HG03558 (cell line): ENCODE results near the gene C22orf31.
"Not testable (repeated sequence)": the region's sequence is repeated elsewhere in the genome, so short reads cannot be mapped to it uniquely, and the experiment has no call there.

ENCODE experiments used
- ATAC-seq: cut with Tn5 transposase; IDR thresholded peaks from one replicate; pipeline ENCODE4 v1.9.1; 2021; ENCODE audit warnings: moderate number of reproducible peaks; ENCODE audit not compliant: unreplicated experiment; ENCODE audit errors: extremely low read depth

Gene C22orf31

DNA sequence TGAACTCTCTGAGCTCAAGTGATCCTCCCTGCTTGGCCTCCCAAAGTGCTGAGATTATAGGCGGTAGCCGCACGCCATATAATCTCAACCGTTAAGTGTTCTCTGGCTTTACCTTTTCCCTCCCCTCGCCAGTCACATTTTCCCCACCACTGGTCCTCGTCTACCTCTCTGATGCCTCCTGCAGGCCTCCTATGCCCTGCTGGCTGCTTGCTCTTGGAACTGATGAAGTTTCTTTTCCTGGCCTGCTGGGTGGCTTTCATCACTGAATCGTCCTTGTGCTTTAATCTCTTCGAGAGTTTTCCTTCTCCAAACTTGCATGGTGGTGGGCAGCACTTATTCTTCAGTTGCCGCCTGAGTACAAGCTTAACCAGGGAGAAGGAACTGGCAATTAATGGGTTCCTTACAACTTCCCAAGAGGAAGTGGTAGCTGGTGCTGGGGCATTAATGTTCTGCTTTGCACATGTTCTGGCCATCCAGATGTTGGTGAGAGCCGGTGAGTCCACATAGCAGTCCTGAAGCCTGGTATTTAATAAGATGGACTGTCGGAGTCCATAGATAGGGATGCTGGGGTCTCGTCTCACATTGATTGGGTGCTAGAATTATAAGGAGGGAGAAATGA lies 1.3 kb downstream of the C22orf31 start:
- no peak for ATAC-seq

DNA sequence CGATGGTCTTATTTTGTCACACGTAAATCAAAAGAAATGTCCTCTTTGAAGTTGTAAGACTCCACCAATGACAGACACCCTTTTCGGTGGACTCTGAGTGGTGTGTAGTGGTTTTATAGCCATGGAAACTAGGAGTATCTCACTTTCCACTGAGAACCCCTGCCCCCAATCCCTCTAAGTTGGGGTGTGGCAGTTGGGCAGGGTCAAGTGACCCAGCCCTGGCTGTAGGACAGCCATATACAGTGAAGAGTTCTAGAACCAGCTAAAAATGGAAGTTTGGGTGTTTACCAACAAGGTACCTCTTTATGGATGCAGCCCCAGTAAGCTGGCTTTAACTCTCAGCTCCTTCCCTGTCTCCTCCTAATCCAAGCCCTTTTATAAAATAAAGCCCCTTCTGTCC lies 5.2 kb downstream of the C22orf31 start:
- no peak for ATAC-seq

DNA sequence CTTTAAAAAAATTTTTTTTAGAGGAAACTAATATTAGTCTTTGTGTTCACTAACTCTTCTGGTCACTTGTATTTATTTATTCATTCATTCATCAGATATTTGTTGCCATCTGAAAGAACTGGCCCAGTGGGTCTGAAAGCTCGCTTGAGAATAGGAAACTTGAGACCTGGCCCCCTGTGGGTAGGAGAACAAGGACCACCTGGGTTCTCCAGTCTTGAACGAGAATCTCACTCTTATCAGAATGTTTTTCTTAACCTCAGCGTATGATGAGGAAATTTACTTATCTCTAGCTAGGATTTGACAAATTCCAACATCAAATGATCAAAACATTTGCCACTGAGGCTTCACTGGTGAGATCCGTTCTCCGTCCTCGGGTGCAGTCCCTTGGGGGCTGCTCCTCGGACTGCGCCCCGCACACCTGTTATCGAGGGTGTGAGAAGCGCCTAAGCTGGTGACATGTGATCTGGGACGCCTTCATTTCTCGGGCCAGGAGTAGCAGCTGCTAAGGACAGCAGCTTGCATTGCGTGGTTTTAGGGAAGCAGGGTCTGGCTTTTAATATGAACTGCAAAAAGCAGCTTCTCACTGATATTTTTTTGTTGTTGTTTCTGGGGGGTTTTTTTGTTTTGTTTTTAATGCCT lies 6.3 kb downstream of the C22orf31 start:
- ATAC-seq, result no peak

DNA sequence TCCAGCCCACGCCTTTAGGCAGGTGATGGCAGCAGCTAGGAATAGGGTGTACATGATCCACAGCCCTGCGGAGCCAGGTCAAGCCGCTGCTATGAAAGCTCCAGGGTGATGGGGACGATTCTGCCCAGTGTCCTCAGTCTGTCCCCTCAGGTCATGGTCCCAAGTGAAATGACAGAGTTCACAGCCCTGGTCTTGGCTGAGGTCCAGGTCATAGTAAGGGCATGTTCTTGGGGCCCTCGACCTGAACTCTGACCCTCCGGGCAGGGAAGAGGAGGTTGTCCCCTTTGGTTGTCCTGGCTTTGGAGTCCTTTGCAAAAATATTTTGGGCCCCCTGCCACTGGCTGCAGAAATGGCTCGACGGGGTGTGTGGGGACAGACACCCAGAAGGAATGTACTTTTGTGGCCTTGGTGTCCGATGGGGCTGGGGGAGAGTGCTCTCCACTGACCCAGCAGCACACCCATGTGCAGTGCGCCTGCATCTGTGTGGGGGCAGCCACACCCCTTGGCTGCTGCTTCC lies 7.3 kb downstream of the C22orf31 start:
- ATAC-seq, result no peak

DNA sequence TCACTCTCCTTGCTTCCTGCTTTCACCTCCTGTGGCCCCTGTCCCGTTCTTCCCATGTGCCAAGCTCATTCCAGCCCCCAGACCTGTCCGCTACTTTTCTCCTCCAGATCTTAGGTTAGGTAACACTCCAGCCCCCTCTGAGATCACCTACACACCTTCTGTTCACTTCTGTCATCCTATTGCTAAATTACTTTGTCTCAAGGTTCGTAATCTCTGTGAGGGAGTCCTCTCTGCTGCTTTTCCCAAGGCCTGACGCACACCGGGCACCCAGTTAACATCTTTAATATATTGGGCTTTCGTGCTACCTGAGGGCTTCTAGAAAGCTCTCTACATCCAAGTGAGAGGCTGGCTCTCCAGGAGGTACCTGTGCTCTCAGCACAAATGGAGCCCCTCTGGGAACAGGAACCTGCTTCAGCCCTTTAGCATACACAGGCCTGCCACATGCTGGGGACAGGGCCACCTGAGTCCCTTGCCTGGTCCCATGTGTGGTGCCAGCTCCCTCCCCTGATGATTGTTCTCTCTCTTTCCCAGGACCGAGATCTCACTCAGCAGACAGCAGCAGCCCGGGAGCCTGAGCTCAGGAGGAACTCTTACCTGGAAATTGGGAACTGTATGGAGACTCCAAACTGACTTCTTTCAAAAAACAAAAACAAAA lies 8.5 kb downstream of the C22orf31 start:
- ATAC-seq, result no peak

DNA sequence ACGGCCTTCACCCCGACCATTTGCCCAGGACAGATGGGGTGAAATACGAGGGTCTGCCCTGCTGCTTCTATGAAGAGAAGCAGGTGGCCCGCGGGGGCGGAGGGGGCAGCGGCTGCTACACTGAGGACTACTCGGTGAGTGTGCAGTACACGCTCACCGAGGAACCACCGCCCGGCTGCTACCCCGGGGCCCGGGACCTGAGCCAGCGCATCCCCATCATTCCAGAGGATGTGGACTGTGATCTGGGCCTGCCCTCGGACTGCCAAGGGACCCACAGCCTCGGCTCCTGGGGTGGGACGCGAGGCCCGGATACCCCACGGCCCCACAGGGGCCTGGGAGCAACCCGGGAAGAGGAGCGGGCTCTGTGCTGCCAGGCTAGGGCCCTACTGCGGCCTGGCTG lies 11.2 kb downstream of the C22orf31 start:
- ATAC-seq, result no peak

DNA sequence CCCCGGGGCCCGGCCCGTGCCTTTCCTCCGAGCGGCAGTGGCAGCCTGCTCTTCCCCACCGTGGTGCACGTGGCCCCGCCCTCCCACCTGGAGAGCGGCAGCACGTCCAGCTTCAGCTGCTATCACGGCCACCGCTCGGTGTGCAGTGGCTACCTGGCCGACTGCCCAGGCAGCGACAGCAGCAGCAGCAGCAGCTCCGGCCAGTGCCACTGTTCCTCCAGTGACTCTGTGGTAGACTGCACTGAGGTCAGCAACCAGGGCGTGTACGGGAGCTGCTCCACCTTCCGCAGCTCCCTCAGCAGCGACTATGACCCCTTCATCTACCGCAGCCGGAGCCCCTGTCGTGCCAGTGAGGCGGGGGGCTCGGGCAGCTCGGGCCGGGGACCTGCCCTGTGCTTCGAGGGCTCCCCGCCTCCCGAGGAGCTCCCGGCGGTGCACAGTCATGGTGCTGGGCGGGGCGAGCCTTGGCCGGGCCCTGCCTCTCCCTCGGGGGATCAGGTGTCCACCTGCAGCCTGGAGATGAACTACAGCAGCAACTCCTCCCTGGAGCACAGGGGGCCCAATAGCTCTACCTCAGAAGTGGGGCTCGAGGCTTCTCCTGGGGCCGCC lies 11.9 kb downstream of the C22orf31 start:
- no peak for ATAC-seq

DNA sequence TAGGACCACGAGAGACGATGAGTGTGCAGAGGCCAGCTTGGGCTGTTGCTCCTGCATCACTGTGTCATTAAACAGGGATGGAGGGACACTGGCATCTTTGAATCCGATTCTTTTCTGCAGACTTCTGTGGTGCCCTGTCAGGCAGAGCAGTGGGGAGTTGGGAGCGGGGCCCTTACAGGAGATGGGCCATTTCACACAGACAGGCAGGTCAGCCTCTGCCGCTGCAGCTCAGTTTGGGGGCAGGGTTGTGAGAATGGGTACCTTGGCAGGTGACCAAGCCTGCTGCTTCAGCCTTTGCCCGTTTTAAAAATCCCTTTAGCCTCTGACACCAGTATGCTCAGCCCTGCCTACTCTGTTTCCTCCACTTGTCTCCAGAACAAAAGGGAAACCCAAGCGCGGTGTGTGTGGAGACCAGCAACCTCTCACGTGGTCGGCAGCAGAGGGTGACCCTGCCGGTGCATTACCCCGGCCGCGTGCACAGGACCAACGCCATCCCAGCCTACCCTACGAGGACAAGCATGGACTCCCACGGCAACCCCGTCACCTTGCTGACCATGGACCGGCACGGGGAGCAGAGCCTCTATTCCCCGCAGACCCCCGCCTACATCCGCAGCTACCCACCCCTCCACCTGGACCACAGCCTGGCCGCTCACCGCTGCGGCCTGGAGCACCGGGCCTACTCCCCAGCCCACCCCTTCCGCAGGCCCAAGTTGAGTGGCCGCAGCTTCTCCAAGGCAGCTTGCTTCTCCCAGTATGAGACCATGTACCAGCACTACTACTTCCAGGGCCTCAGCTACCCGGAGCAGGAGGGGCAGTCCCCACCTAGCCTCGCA lies 12.6 kb downstream of the C22orf31 start:
- no peak for ATAC-seq

DNA sequence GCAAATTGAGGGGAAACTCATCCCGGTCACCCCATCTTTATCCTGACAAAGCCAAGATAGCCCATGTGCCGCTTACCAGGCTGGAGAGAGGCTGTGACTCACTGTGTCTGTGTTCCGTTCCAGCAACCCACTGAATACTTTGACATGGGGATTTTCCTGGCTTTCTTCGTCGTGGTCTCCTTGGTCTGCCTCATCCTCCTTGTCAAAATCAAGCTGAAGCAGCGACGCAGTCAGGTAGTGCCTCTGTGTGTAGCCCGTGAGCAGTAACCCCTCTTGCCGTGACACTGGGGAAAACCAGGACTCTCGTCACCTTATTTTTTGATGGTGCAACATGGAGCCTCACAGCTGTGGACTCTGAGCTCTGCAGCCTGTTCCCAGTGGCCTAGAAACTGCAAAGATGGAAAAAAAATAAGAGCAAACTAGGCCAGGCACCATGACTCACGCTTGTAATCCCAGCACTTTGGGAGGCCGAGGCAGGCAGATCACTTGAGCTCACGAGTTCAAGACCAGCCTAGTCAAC lies 16.9 kb downstream of the C22orf31 start:
- no peak for ATAC-seq

DNA sequence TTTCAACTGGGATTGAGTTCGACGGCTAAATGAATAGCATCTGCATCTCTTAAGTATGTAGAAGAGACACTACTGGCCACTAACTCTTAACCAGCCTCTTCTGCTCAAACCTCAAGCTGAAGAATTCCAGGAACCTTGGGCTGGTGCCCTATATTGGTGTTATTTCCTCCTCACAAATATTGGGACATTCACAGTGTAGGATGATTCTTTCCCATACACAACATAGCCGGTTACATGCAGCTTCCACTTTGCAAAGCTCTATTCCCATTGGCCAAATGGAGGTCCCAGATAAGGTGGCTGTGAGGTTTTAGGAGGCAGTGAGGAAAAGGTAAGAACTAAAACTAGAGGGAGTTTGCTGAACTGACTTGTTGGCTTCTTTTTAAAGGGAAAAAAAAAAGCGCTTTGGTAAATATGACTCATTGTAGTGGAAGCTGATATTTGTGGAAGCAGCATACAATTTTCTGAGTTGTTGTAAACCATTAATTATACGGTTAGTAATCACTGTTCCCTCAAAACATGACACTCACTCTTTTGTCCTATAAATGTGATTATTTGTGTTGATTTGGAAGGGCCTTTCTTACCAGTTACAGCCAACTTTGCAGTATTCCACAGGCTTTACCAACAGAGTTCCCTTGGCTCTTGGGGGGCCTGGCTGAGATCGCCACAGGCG lies 17.6 kb downstream of the C22orf31 start:
- no peak for ATAC-seq

DNA sequence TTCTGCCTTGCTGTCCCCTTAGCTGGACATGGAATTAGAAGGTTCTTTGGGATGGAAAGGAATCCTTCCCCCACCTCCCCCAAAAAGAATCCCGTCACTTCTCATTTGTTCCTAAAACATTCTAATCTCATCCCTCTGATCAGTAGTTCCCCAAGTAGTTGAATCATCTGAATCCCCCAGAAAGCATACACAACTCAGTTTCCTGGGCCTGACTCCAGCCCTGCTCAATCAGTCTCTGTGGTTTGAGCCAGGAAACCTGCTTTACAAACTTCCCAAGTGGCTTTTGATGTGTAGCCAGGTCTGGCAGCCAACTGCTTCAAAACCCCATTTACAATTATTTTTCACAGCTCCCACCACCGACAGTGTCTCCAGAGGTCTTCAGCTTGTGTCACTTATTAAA lies 20.2 kb downstream of the C22orf31 start:
- ATAC-seq, result no peak

DNA sequence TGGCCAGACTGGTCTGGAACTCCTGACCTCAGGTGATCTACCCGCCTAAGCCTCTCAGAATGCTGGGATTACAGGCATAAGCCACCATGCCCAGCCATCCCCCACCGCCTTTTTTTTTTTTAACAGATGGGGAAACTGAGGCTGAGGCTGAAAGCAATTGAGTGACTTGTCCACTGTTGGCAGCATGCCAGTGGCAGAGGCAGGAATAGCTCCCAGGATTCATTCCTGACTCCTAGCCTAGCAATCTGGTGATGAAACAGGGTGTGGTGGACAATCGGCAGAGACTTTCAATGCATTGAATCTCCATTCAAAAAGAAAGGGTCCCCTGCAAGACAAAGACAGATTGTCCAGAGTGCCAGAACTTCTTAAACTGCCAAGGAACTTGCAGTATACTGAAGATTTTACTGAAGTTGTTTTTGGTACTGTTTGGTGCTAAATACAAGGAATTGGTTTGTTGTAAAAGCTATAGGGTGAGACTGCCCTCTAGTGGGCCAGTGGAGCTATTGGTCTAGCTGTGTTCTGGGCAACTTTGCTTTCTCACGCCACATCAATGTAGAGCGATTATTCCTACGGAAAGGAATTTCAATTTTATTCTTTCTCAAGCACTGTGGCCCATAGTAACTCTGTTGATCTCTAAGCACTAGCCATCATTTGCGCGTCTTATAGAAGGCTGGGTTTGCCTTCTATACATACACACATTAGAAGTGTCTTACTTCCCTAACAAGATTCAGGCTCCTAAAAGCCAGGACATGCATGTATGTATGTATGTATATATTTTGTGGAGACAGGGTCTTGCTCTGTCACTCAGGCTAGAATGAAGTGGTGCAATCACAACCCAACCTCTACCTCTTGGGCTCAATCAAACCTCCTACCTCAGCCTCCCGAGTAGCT lies 21.0 kb downstream of the C22orf31 start:
- ATAC-seq, result no peak

DNA sequence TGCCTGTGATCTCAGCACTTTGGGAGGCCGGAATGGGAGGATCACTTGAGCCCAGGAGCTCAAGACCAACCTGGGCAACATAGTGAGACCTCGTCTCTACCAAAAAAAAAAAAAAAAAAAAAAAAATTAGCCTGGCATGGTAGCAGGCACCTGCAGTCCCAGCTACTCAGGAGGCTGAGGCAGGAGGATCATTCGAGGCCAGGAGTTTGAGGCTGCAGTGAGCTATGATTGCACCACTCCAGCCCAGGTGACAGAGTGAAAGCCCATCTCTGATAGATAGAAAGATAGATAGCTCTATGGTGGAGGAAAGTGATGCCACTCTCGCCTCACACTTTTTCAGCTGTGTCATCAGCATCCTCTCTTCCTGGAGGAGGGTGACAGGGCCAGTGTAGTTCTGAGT lies 21.9 kb downstream of the C22orf31 start:
- not testable (repeated sequence) for ATAC-seq

DNA sequence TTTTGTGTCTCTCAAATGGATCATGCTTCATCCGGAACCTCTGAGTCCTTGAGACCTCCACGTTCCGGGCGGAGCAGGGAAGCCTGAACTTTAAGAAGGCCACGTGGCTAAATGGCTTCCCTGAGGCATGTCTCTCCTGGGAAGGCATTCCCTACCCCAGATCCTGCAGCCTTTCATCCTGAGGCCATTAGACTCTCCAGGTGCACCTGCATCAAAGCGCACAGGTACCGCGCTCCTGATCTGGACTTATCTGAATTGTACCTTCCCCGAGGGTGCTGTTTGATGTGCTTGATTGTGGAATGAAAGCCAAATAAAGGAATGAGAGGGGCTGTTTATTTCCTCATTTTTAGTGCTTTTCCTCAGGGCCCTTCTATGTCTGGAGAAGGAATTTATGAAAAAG lies 22.5 kb downstream of the C22orf31 start:
- ATAC-seq, result no peak

DNA sequence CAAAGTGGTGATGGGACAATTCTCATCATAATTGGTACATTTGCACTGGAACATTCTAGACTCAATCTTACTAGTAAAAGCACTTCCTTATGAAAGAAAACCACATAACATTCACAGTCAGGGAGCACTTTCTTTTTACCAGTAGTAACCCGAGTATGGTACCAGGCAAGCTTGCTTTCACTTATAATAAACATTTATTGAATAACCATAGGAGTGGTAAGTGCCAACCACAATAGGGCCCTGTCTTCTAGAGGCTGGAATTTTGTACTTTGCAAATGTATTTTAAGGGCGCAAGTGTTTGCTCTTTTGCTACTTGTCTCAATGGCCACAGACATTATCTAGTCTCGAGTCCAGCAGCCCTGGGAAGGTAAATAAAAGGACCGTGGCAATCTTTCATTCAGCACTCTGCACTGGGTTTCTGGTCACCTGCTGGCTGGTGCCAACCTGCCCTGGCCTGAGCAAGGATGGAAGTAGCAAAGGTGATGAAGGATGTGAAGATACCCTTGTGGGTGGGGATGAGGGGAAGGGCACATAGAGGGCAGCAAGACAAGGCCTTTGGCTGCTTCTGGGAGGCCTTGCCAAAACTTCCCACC lies 24.2 kb downstream of the C22orf31 start:
- ATAC-seq, result no peak

DNA sequence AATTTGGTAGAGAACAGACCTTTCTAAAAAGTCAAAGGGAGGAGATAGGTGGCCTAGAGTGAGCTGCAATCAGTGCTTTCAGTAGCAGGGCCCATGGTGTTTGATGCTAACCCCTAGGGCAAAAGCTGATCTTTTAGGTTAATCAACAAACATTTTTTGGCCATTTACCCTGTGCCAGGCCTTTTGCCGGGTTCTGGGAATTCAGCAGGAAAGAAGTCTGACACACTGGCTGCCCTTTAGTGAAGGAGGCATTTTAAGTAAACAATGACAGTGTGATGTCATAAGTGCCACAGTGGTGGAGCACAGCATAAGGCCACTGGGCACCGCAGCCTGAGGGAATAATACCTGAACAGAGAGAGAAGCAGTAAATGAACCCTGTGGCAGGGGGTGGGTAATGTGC lies 29.0 kb downstream of the C22orf31 start:
- no peak for ATAC-seq

DNA sequence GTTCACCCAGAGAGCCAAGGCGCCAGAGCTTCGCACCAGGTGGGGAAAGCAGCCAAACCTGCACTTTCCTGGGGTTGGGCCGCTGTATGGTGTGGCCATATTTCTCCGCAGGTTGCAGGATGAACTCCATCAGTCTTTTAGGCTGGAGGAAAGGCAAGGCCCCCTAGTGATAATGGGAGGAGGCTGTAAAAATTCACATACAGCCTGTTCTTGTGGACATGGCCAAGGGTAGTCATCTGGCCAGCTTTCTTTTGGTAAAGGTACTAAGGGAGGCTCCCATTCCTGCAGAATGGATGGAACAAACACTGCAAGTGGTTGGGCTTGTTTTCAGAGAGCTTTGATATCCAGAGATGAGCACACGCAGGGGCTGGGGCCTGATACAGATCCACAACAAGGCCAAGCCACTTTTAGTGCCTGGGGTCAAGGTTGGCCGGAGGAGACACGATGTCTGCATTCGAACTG lies 29.6 kb downstream of the C22orf31 start:
- ATAC-seq, result no peak
